ENCODE results near the gene SENP7. TPM values are rescaled to one million over a fixed set of nuclear protein-coding genes. Genes with fewer than 3 reads are reported as not detected.
"Not testable (repeated sequence)": the region's sequence is repeated elsewhere in the genome, so short reads cannot be mapped to it uniquely, and the experiment has no call there.

SENP7 gene, protein sequence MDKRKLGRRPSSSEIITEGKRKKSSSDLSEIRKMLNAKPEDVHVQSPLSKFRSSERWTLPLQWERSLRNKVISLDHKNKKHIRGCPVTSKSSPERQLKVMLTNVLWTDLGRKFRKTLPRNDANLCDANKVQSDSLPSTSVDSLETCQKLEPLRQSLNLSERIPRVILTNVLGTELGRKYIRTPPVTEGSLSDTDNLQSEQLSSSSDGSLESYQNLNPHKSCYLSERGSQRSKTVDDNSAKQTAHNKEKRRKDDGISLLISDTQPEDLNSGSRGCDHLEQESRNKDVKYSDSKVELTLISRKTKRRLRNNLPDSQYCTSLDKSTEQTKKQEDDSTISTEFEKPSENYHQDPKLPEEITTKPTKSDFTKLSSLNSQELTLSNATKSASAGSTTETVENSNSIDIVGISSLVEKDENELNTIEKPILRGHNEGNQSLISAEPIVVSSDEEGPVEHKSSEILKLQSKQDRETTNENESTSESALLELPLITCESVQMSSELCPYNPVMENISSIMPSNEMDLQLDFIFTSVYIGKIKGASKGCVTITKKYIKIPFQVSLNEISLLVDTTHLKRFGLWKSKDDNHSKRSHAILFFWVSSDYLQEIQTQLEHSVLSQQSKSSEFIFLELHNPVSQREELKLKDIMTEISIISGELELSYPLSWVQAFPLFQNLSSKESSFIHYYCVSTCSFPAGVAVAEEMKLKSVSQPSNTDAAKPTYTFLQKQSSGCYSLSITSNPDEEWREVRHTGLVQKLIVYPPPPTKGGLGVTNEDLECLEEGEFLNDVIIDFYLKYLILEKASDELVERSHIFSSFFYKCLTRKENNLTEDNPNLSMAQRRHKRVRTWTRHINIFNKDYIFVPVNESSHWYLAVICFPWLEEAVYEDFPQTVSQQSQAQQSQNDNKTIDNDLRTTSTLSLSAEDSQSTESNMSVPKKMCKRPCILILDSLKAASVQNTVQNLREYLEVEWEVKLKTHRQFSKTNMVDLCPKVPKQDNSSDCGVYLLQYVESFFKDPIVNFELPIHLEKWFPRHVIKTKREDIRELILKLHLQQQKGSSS
- 10 to 100 TPM in 1 of 4 donors, 1 to 10 TPM in 3; 5.3 to 16.8 (median 5.9) TPM for total RNA-seq

DNA sequence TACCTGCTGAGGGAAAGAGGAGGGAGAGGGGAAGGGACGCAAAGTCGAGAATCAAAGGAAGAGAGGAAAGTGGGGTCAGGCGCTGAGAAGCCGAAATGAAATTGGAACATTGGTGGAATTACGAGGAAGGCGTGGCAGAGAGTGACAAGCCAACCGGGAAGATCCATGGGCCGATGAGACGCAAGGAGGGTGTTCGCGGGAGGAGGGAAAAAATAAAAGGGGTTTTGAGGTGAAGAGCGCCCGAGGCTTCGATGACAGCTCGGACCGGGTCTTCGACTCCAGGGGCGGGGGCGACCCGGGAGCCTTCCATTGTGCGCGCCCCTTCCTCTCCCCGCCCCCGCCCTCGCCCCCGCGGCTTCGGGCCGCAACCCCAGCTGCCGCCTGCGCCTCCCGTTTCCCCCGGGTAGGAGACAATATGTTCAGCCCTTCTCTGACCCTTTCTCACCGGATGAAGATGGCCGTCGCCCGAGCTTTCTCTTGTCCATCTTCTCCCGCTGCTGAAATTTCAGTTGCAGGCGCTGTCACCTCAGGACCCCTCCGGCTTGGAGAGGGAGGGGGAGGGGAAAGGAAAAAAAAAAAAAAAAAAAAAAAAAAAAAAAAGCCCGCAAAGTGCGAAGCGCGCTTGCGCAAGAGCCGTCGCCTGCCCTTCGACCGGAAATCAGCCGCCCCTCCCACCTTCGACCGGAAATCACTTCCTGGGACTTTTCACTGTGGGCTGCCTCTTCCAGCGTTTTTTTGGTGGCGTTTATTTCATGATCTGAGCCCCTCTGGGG lies at the start of gene SENP7:
Gene SENP7, minus strand, starts transcription at position 567 of the 773 bp plus-strand sequence. Its CDS starts 82 bp downstream, at position 485.
- Histone ChIP-seq H3K27ac (peak within 1 kb of the TSS; percentile 86 to 94 (median 90)), H3K36me3 (no peaks in the 10 kb centered on the region), H3K27me3 (peaks cover 0 to 7% (median 0%) of the 10 kb centered on the region in 3 donors), H3K4me3 (peak within 1 kb of the TSS; percentile 66 to 91 (median 85)), H3K9me3 (no peaks in the 10 kb centered on the region), H3K4me1 (peaks cover 0 to 5% of the 10 kb centered on the region in 2 donors)
- ATAC-seq (peak; percentile 85 to 88), DNase-seq (peak; percentile 70 to 77)
- in situ Hi-C loops (cut with MboI; ENCODE audit: low sequenced_read_pairs in 4 of 4): loop anchor here in 2 of 4 donors (10.0 kb wide), 1 partner anchor 62 kb away; the partner anchor contains the start of gene PCNP (in 2 of the 2)
- intact Hi-C loops (cut with DNase I; ENCODE audit: low total_unique reads): loop anchor here (2.0 to 10.0 kb wide), 5 partner anchors 48 to 806 kb away; partner anchors contain the start of genes TFG, TRMT10C and ZBTB11
- TF ChIP-seq, protein P1, sequence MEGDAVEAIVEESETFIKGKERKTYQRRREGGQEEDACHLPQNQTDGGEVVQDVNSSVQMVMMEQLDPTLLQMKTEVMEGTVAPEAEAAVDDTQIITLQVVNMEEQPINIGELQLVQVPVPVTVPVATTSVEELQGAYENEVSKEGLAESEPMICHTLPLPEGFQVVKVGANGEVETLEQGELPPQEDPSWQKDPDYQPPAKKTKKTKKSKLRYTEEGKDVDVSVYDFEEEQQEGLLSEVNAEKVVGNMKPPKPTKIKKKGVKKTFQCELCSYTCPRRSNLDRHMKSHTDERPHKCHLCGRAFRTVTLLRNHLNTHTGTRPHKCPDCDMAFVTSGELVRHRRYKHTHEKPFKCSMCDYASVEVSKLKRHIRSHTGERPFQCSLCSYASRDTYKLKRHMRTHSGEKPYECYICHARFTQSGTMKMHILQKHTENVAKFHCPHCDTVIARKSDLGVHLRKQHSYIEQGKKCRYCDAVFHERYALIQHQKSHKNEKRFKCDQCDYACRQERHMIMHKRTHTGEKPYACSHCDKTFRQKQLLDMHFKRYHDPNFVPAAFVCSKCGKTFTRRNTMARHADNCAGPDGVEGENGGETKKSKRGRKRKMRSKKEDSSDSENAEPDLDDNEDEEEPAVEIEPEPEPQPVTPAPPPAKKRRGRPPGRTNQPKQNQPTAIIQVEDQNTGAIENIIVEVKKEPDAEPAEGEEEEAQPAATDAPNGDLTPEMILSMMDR (IDR thresholded peaks at IDR 0.05 in 4 of 5, conservative IDR thresholded peaks at IDR 0.05 in 1 of 5): no peak
- no peak for TF ChIP-seq POLR2A (IDR thresholded peaks at IDR 0.05)

DNA sequence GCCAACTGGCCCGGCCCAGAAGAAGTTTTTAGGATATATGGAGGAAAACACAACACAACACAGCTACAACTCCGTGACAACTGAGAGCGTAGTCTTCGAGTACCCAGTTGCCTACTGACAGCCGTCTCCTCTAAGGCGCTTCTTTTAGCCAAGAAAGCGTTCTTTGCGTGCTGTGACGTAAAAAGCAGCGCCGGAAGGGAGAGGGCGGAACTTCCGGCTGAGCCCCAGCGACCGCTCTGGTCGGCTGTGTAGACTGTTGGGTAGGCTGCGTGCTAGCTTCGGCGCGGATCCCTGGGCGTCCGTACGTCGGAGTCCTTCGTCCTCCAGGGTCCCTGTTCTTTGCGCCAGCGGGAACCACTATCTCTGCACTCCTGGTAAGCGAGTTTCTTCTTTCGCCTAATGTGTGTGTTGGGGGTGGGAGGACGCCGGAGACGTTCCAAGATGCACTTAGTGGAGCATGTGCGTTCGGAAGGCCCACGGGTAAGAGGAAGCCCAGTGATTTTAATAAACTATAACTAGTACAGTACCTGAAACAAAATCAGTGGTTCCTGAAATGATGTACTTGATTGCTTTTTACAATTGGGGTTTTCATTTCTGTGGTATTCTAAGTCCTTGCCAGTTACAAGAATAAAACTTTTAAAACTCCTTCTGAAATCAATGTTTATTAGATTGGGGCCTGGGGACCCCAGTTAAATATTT lies 48.8 kb upstream of the SENP7 start, which contains the start of gene TRMT10C:
Gene TRMT10C, plus strand, starts transcription at position 239 of the 699 bp plus-strand sequence. CDS start 2,914 bp downstream, outside the sequence.
- peak; percentile 82 to 90 for DNase-seq
- peaks cover 0 to 7% of the 10 kb centered on the region in 2 donors for H3K36me3 ChIP-seq
- peak within 1 kb of the TSS; percentile 85 to 99 (median 94) for H3K4me3 ChIP-seq
- intact Hi-C loops (cut with DNase I; ENCODE audit: low total_unique reads) (loop anchor here (1.0 to 2.0 kb wide), 2 partner anchors 13 to 49 kb away; partner anchors contain the start of genes PCNP and SENP7), in situ Hi-C loops (cut with MboI; ENCODE audit: low sequenced_read_pairs in 4 of 4) (loop anchor here in 1 of 4 donors (10.0 kb wide), 1 partner anchor 123 kb away; the partner anchor contains the start of gene RPL24)
- TF ChIP-seq POLR2A (IDR thresholded peaks at IDR 0.05): peak; percentile 73 to 83
- TF ChIP-seq, protein P1 (IDR thresholded peaks at IDR 0.05 in 4 of 5, conservative IDR thresholded peaks at IDR 0.05 in 1 of 5): no peak
- H3K27me3 ChIP-seq: peaks cover 0 to 21% (median 11%) of the 10 kb centered on the region in 3 donors
- peak within 1 kb of the TSS; percentile 87 to 93 (median 92) for H3K27ac ChIP-seq
- no peaks in the 10 kb centered on the region for H3K9me3 ChIP-seq
- peaks cover 13 to 16% of the 10 kb centered on the region in 2 donors for H3K4me1 ChIP-seq
- ATAC-seq: peak; percentile 99 to 100

GRCh38 chr3:101556064-101556463 lies 43.1 kb upstream of the SENP7 start:
- no peaks in the 10 kb centered on the region for H3K9me3 ChIP-seq
- H3K27me3 ChIP-seq: peaks cover 0 to 32% (median 12%) of the 10 kb centered on the region in 3 donors
- no peak overlapping the region for H3K4me3 ChIP-seq
- DNase-seq: no peak
- in situ Hi-C loops (cut with MboI; ENCODE audit: low sequenced_read_pairs in 4 of 4) (no loop called here), intact Hi-C loops (cut with DNase I; ENCODE audit: low total_unique reads) (no loop called here)
- no peak for ATAC-seq
- no peak for TF ChIP-seq POLR2A (IDR thresholded peaks at IDR 0.05)
- TF ChIP-seq, protein P1 (IDR thresholded peaks at IDR 0.05 in 4 of 5, conservative IDR thresholded peaks at IDR 0.05 in 1 of 5): no peak
- H3K4me1 ChIP-seq: no peaks in the 10 kb centered on the region
- no peak overlapping the region for H3K27ac ChIP-seq
- H3K36me3 ChIP-seq: no peaks in the 10 kb centered on the region

- intact Hi-C loops (cut with DNase I; ENCODE audit: low total_unique reads); in situ Hi-C loops (cut with MboI; ENCODE audit: low sequenced_read_pairs in 4 of 4); ATAC-seq: not testable (repeated sequence)
These were observed 40.4 kb upstream of the SENP7 start for GRCh38 chr3:101553381-101553780.

DNA sequence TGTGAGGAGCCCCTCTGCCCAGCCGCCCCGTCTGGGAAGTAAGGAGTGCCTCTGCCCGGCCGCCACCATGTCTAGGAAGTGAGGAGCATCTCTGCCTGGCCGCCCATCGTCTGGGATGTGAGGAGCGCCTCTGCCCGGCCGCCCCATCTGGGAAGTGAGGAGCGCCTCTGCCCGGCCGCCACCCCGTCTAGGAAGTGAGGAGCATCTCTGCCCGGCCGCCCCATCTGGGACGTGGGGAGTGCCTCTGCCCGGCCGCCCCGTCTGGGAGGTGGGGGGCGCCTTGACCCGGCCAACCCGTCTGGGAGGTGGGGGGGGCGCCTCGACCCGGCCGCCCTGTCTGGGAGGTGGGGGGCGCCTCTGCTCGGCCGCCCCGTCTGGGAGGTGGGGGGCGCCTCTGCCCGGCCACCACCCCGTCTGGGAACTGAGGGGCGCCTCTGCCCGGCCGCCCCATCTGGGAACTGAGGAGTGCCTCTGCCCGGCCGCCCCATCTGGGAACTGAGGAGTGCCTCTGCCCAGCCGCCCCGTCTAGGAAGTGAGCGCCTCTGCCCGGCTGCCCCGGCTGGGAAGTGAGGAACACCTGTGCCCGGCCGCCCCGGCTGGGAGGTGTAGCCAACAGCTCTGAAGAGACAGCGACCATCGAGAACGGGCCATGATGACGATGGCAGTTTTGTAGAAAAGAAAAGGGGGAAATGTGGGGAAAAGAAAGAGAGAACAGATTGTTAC lies 38.5 kb upstream of the SENP7 start:
- intact Hi-C loops (cut with DNase I; ENCODE audit: low total_unique reads); in situ Hi-C loops (cut with MboI; ENCODE audit: low sequenced_read_pairs in 4 of 4); H3K27ac ChIP-seq; H3K27me3 ChIP-seq; H3K4me1 ChIP-seq; DNase-seq; ATAC-seq; H3K9me3 ChIP-seq; H3K4me3 ChIP-seq; H3K36me3 ChIP-seq: not testable (repeated sequence)

More at GRCh38 chr3:101553381-101553780, 40.4 kb upstream of the SENP7 start:
- H3K4me1 ChIP-seq, H3K4me3 ChIP-seq, H3K27ac ChIP-seq, H3K36me3 ChIP-seq, H3K9me3 ChIP-seq, DNase-seq: not testable (repeated sequence)
- peaks cover 0 to 23% (median 9%) of the 10 kb centered on the region in 3 donors for H3K27me3 ChIP-seq

All from gastrocnemius medialis (tissue), 4 donors.